GM12874 (cell line): ENCODE data around the gene MAPK1.

Experiments used
- TF ChIP-seq, protein P1 (sequence below): IDR thresholded peaks from 2 replicates; pipeline ENCODE4 v1.5.1; 2011; ENCODE audit warnings: low read depth, mild to moderate bottlenecking, control low read depth, low read length, moderate library complexity; ENCODE audit not compliant: insufficient read depth

The MAPK1 gene

DNA sequence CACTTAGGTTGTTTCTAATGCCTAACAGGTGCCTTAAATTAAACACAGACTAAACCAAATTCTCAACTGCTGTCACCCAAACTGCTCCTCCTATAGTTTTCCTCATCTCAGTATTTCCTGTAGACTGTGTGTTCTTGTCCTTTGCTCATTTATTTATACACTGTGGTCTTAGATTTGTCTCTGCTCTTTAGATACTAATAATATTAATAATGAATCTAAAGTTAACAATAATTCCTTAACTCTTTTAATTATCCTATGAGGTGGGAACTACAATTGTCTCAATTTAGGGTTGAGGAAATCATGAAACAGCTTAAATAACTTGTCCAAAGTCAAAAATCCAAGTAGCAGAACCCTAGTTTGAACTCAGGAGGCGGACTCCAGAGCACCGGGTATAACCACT lies 88.0 kb downstream of the MAPK1 start:
- TF ChIP-seq, protein P1, sequence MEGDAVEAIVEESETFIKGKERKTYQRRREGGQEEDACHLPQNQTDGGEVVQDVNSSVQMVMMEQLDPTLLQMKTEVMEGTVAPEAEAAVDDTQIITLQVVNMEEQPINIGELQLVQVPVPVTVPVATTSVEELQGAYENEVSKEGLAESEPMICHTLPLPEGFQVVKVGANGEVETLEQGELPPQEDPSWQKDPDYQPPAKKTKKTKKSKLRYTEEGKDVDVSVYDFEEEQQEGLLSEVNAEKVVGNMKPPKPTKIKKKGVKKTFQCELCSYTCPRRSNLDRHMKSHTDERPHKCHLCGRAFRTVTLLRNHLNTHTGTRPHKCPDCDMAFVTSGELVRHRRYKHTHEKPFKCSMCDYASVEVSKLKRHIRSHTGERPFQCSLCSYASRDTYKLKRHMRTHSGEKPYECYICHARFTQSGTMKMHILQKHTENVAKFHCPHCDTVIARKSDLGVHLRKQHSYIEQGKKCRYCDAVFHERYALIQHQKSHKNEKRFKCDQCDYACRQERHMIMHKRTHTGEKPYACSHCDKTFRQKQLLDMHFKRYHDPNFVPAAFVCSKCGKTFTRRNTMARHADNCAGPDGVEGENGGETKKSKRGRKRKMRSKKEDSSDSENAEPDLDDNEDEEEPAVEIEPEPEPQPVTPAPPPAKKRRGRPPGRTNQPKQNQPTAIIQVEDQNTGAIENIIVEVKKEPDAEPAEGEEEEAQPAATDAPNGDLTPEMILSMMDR: no peak

DNA sequence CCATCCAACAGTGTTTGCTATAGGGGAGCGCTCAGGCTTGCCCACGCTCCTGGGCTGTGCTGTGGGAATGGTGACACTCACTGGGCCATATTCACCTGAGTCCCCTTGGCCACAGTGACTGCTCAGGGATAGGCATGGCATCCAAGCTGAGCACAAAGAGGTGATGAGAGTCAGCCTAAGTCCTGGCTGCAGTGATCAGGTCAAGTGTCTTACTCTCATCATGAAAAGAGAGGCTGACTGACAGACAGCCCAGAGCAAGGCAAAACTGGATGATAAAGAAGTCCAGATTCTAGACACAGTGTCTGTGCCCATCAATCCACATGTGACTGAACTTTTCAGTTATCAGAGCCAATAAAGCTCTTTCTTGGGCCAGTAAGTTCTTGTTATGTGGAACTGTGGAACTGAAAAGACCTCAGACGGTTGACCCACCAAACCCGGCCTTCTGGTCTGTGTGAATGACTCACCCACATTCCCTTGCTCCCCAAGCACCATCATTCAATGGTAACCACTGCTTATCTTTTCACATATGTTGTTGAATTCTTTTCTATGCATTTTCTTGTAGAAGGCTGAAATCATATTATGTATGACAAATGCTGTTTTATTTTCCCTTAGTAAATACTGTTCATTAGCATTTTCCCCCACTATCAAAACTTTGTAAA lies 88.6 kb downstream of the MAPK1 start:
- TF ChIP-seq, protein P1: no peak

DNA sequence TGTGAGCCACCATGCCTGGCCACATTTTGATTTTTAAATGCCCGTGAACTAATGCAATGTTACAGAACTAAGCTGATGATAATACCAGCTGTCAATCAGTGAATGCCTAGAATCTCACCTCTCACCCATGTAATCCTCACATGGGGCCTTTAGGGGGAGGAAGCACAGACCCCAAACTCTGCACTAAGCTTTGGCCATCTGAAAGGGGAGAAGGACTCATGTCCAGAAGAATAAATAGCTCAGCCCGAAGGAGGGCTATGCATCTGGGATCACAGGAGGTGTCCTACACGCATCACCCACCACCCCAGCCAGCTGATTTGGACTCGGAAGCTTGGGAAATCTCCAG lies 95.8 kb downstream of the MAPK1 start:
- TF ChIP-seq, protein P1: no peak

DNA sequence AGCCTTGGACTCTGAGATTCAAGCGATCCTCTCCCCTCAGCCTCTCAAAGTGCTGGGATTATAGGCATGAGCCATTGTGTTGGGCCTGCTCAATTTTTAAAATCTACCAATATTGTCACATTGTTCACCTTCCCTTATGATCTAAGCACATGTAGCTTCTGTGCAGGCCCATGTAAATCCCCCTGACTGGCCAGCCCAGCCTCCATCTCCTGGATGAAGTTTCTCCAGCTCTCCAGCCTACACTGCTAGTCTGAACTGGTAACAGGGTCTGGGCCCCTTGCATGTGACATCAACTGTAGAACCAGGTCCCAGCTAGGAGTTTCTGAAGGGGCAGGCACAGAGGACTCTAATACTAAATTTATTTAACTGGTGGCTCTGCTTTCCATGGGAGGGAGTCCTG lies 99.0 kb downstream of the MAPK1 start:
- TF ChIP-seq, protein P1: no peak

DNA sequence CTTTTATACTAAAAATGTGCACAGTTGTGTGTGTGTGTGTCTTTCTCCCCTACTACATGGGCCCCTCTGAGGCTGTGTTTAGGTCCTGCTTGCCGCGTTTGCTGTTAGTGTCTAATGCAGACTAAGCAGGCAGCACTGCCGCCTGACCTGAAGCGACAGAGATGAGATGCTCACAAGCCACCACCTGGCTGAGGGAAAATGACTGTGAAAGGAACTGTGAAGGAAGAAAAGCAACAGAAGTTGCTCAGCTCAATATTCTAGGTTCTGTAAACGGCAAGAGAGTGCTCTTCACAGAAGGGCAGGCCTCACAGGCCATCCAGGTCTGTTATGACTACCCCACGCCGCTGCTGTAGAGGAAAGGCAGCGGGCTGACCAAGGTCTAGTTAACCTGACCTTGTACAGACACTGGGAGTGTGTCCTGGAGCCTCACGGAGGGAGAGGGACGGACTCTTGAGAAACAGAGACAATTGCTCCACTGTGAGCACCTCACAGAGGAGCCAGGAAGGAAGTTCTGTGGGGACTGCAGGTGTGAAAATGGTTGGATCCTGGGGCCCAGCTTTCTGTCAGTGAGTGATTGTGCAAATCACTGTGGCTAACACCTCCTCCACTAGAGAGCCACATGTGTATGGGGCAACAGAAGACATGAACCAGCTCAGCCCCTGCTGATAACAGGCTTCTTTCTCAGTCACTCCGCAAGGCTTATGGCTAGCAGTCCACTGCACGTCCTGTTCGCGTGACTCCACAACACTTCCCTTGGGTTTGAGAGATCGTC lies 100.6 kb downstream of the MAPK1 start:
- TF ChIP-seq, protein P1: no peak

DNA sequence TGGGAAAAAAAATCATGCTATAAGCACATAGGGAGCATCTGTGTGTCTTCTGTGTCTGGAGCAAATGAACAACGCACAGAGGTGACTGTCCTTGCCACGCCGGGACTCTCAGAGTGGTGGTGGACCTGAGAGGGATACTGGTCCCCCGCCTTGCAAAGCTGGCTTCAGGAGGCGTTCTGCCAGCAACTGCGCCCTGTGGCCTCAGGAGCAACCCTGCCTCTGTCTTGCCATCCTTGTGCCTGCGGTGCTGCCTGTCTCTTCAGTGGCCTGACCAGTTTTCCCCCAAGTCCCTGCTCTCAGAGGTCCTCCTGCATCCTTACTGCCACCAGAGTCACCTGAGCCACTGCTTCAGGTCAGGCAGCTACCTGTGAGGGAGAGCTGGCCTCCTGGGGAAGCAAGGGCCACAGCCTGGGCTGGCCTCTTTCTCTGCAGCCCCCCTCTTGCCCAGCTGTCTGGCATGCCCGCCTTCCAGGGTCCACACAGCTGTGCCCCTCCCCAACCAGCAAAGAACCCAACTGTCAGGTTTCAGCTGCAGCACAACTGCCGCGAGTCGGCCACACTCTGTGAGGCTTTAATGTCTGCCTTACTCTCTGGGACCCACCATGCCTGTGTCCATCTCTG lies 101.4 kb downstream of the MAPK1 start:
- TF ChIP-seq, protein P1: no peak

DNA sequence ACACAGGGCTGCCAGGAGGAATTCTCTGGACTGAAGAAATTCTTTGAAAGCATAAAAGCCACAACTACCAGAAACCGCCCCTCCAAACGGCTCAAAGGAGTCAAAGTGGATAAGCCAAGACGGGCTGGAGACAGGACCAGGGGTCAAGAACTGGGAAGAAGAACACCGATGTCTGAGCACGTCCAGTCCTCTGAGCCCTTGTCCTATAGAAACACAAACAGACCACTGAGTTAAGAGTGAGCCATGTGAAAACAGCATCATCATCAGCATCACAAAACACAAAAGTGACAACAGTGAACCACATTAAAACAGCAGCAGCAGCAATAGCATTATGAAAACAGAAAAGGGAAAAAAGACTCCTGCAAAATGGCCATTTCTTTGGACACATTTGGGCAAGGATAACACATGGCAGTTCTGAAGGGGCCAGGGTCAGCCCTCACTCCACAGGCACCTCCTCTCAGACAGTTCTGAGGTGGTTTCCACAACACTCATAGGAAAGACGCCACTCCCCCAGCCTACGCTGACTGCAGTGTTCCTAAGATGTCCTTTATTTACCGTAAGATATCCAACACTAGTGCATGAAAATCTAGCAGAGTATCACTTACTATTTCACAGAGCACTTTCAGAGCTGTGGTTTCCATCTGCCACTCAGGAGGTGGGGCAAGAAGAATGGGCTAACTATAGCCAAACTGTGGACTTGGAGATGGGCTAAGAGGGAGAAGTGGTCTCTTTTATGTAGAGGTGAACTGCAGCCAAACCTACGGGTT lies 103.2 kb downstream of the MAPK1 start:
- TF ChIP-seq, protein P1: no peak
